ENCODE data around the gene GPR50.

GPR50 gene

DNA sequence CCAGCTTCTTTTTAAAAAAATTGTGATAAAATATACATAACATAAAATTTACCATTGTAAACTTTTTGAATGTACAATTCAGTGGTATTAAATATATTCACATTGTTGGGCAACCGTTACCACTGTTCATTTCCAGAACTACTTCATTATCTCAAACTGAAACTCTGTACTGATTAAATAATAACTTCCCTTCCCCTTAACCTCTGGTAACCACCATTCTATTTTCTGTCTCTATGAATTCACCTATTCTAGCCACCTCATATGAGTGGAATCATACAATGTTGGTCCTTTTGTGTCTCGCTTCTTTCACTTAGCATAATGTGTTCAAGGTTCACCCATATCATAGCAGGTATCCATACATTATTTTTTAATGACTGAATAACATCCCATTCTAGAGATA lies 8.3 kb downstream of the GPR50 start:
- TF ChIP-seq POLR2A (IDR thresholded peaks at IDR 0.05; ENCODE audit: low read depth, low read length) (no peak), TAF1 (IDR thresholded peaks at IDR 0.05; ENCODE audit: low read depth, low read length) (no peak), POLR2AphosphoS5 (IDR thresholded peaks at IDR 0.05; ENCODE audit: low read depth, low read length) (no peak), POU2F2 (IDR thresholded peaks at IDR 0.05; ENCODE audit: low read depth, low read length) (no peak), PAX5 (IDR thresholded peaks at IDR 0.05; ENCODE audit: insufficient read depth, low read length, severe bottlenecking) (no peak)
- no peak for FAIRE-seq
- DNase-seq (ENCODE audit: insufficient read length, low spot score) = no peak

DNA sequence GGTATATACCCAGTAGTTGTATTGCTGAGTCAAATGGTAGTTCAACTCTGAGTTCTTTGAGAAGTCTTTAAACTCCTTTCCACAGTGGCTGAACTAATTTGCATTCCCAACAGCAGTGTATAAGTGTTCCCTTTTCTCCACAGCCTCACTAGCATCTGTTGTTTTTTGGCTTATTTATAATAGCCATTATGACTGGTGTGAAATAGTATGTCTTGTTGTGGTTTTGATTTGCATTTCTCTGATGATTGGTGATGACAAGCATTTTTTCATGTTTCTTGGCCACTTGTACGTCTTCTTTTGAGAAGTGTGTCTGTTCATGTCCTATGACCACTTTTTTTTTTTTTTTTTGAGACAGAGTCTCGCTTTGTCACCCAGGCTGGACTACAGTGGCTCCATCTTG lies 30.5 kb downstream of the GPR50 start:
- no peak for TF ChIP-seq POLR2A (IDR thresholded peaks at IDR 0.05; ENCODE audit: low read depth, low read length)
- TF ChIP-seq POU2F2 (IDR thresholded peaks at IDR 0.05; ENCODE audit: low read depth, low read length) = no peak
- TF ChIP-seq TAF1 (IDR thresholded peaks at IDR 0.05; ENCODE audit: low read depth, low read length) = no peak
- TF ChIP-seq SPI1 (IDR thresholded peaks at IDR 0.05; ENCODE audit: low read depth, low read length) = no peak
- no peak for TF ChIP-seq POLR2AphosphoS5 (IDR thresholded peaks at IDR 0.05; ENCODE audit: low read depth, low read length)
- no peak for TF ChIP-seq PAX5 (IDR thresholded peaks at IDR 0.05; ENCODE audit: insufficient read depth, low read length, severe bottlenecking)
- FAIRE-seq (no peak), DNase-seq (ENCODE audit: insufficient read length, low spot score) (no peak)

DNA sequence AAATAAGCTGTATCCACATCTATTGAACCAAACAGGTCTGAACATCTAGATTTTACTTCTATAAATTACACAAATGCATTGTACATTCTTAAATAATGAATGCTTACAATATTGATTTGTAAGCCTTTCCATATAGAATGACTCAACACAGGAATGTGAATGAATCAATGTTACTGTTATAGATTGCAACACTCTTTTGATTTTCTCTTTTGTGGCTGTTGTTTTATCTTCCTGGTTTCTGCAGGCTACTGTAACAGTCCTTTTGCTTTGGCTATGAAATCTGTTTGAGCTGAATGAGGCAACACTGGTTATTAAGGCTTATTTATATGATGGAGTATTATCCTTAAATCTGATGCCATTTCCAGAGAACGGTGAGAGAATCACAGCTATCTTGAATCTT lies 49.5 kb downstream of the GPR50 start:
- DNase-seq (ENCODE audit: insufficient read length, low spot score) = no peak
- FAIRE-seq = peak; percentile 5
- TF ChIP-seq POLR2AphosphoS5 (IDR thresholded peaks at IDR 0.05; ENCODE audit: low read depth, low read length) (no peak), POU2F2 (IDR thresholded peaks at IDR 0.05; ENCODE audit: low read depth, low read length) (no peak)

DNA sequence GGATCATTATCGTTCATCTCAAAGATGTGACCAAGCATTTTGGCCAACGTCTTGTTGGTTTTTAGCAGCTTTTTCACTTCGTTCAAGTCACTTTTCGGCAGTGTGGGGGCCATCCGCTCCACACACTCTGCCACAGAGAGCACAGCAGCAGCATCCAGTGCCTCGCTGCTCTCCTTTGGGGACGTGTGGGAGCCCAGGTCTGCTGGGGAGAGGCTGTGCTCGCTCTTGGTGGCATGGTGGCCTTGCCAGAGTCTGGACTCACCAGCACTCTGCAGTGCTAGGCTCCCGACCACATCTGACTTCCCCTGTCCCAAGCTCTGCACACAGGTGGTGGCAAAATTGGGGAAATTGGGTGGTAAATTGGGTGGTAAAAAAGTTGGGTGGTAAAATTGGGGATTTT lies 50.6 kb downstream of the GPR50 start:
- TF ChIP-seq POLR2AphosphoS5 (IDR thresholded peaks at IDR 0.05; ENCODE audit: low read depth, low read length) (no peak), PAX5 (IDR thresholded peaks at IDR 0.05; ENCODE audit: insufficient read depth, low read length, severe bottlenecking) (no peak), POLR2A (IDR thresholded peaks at IDR 0.05; ENCODE audit: low read depth, low read length) (no peak), SPI1 (IDR thresholded peaks at IDR 0.05; ENCODE audit: low read depth, low read length) (no peak), TAF1 (IDR thresholded peaks at IDR 0.05; ENCODE audit: low read depth, low read length) (no peak), POU2F2 (IDR thresholded peaks at IDR 0.05; ENCODE audit: low read depth, low read length) (no peak)
- DNase-seq (ENCODE audit: insufficient read length, low spot score) (no peak), FAIRE-seq (no peak)

DNA sequence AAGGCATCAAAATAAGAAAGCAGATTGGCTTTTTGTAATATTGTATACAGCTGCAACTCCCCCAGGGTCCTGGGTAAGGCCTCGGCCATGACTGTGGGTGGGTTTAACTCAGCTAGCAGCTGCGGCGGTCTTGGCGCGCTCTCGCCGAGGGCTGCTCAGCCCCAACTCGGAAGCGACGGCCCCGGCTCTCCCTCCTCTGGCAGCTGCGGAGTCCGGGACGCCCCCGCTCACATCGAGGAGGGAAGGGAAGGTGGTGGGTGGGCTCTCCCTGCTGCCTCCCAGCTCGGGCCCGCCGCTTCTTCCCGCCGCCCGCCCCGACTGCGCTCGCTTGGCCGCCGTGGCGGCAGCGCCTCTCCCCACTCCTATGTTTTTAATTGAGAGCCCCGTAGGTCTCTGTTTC lies 51.2 kb downstream of the GPR50 start:
- no peak for TF ChIP-seq POLR2AphosphoS5 (IDR thresholded peaks at IDR 0.05; ENCODE audit: low read depth, low read length)
- TF ChIP-seq SPI1 (IDR thresholded peaks at IDR 0.05; ENCODE audit: low read depth, low read length) = no peak
- no peak for TF ChIP-seq PAX5 (IDR thresholded peaks at IDR 0.05; ENCODE audit: insufficient read depth, low read length, severe bottlenecking)
- no peak for TF ChIP-seq POLR2A (IDR thresholded peaks at IDR 0.05; ENCODE audit: low read depth, low read length)
- no peak for TF ChIP-seq POU2F2 (IDR thresholded peaks at IDR 0.05; ENCODE audit: low read depth, low read length)
- no peak for TF ChIP-seq TAF1 (IDR thresholded peaks at IDR 0.05; ENCODE audit: low read depth, low read length)
- FAIRE-seq = no peak

DNA sequence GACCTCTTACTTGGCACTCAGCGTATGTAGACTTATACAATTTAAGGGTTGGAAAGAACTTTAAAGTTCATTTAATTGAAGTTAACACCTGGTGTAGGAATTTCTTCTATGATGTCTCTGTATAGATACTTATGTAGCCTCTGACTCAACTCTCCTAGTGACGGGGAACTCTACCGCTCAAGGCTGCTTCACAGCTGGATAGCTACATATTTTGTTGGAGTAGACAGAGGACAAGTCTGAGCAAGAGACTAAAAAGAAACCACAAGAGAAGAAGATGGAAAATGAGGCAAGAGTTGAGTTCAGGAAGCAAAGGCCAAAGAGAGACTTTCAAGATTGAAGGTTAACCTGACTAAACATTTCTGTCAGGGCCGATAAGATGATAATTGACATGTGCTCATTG lies 52.6 kb downstream of the GPR50 start:
- DNase-seq (ENCODE audit: insufficient read length, low spot score) = no peak
- TF ChIP-seq SPI1 (IDR thresholded peaks at IDR 0.05; ENCODE audit: low read depth, low read length) = no peak
- FAIRE-seq = no peak

More for the DNA sequence above, 51.2 kb downstream of the GPR50 start:
- no peak for DNase-seq (ENCODE audit: insufficient read length, low spot score)
